Osteocyte (in vitro differentiated cells): ENCODE data around the gene ERG. TPM values are rescaled to one million over a fixed set of nuclear protein-coding genes. Genes with fewer than 3 reads are reported as not detected.

Experiments used
- DNase-seq: peaks from one replicate; pipeline ENCODE4 v3.0.0; 2021; ENCODE audit warnings: mixed read lengths; ENCODE audit not compliant: unreplicated experiment; ENCODE audit errors: extremely low spot score
- H3K27ac Mint-ChIP-seq: one replicate; pipeline ENCODE4 v1.8.0; 2021; ENCODE audit warnings: mild to moderate bottlenecking, mixed read lengths; ENCODE audit not compliant: unreplicated experiment
- H3K27me3 Mint-ChIP-seq: one replicate; pipeline ENCODE4 v1.8.0; 2021; ENCODE audit warnings: mixed read lengths; ENCODE audit not compliant: unreplicated experiment
- H3K36me3 Mint-ChIP-seq: one replicate; pipeline ENCODE4 v1.8.0; 2021; ENCODE audit warnings: mixed read lengths; ENCODE audit not compliant: unreplicated experiment
- H3K4me1 Mint-ChIP-seq: one replicate; pipeline ENCODE4 v1.8.0; 2021; ENCODE audit warnings: mixed read lengths; ENCODE audit not compliant: unreplicated experiment
- H3K4me3 Mint-ChIP-seq: one replicate; pipeline ENCODE4 v1.8.0; 2021; ENCODE audit warnings: mild to moderate bottlenecking, moderate library complexity, mixed read lengths; ENCODE audit not compliant: unreplicated experiment
- H3K9me3 Mint-ChIP-seq: one replicate; pipeline ENCODE4 v1.8.0; 2021; ENCODE audit warnings: mixed read lengths; ENCODE audit not compliant: unreplicated experiment
- CTCF ChIP-seq: fragments of 200-600 bp; sonication (generic); IDR thresholded peaks from 2 replicates; pipeline ENCODE4 v1.5.0; 2021; ENCODE audit warnings: antibody characterized with exemption, mild to moderate bottlenecking, moderate library complexity
- total RNA-seq: library from RNA; stranded (reverse); gene quantifications from 2 replicates; pipeline ENCODE4 v1.2.1, GENCODE V29; 2021

The ERG gene
- total RNA-seq, 1 donor from 2014 or later: 11.0 TPM

DNA sequence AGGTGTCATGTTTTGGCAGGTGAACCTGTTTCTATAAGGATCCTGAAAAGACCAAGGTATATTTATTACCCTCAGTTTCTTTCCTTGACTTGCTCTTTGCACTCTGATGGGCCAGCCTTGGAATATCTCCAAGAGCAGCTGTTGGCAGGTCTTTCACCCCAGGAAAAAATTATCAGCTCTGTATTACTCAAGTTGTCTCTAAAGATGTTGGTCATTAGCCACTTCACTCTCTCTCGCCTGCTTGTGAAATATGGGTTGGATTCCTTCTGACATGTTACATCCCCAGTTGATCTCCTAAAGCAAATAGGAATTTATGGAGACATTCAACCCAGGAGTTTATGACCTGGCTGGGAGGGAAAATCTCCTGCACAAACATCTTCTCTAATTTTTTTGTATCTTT, 155.5 kb downstream of the ERG start:
- no peaks in the 10 kb centered on the region for H3K27me3 Mint-ChIP-seq
- no peak overlapping the region for H3K4me3 Mint-ChIP-seq
- H3K9me3 Mint-ChIP-seq: no peaks in the 10 kb centered on the region
- TF ChIP-seq CTCF: no peak
- no peaks in the 10 kb centered on the region for H3K36me3 Mint-ChIP-seq
- H3K4me1 Mint-ChIP-seq: peaks cover 15% of the 10 kb centered on the region
- no peak for DNase-seq
- H3K27ac Mint-ChIP-seq: no peak overlapping the region

DNA sequence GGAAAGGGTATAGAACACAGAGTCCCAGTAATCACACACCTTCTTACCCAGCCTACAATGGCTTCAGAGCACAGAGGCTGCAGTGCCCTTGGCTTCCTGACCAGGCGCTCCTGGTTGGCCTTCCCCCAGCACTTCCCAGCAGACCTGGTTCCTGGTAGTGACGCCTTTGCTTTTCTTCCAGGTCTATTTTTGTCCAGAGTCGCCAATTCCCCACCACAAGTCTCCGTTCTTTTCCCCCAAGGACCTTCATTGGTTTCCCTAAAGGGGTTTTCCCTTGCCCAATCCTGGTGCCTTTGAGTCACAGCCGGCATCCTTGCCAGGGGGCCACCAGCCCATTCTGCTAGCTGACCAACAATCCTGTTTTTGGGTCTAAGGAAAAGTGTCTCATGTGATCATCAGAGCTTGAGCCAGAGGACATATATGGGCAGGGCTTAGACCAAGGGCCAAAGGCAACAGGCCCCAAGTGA, 156.7 kb downstream of the ERG start:
- Mint-ChIP-seq H3K9me3 (no peaks in the 10 kb centered on the region), H3K36me3 (no peaks in the 10 kb centered on the region), H3K4me1 (peaks cover 13% of the 10 kb centered on the region), H3K4me3 (no peak overlapping the region), H3K27me3 (no peaks in the 10 kb centered on the region), H3K27ac (no peak overlapping the region)
- TF ChIP-seq CTCF: no peak
- no peak for DNase-seq

DNA sequence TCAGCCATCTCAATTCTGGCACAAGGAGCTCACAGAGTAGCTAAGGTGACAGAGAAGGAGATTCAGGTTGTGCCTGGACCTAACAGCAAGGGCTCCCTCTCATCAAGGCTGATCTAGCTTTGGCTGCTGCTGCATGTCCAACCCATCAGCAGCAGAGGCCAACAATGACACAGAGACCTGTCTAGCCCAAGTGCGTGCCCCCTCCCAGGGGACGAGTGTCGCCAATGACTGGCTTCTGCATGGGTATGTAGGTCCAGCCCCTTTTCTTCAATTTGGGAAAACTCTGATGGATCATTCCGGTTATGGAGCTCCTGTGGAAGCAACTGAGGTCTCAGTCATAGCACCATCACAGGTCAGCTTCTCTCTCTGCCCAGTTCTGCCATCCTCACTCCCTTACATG, 158.1 kb downstream of the ERG start:
- TF ChIP-seq CTCF: no peak
- Mint-ChIP-seq H3K27ac (no peak overlapping the region), H3K27me3 (no peaks in the 10 kb centered on the region), H3K4me1 (peaks cover 17% of the 10 kb centered on the region), H3K4me3 (no peak overlapping the region), H3K9me3 (peaks cover 3% of the 10 kb centered on the region), H3K36me3 (no peaks in the 10 kb centered on the region)
- no peak for DNase-seq

GRCh38 chr21:38337793-38338192, 160.5 kb downstream of the ERG start:
- Mint-ChIP-seq H3K4me1 (peaks cover 12% of the 10 kb centered on the region), H3K9me3 (peaks cover 3% of the 10 kb centered on the region), H3K27ac (no peak overlapping the region), H3K27me3 (no peaks in the 10 kb centered on the region), H3K4me3 (no peak overlapping the region), H3K36me3 (no peaks in the 10 kb centered on the region)
- TF ChIP-seq CTCF: no peak
- DNase-seq: no peak

- Mint-ChIP-seq H3K9me3 (peaks cover 7% of the 10 kb centered on the region), H3K4me3 (no peak overlapping the region), H3K4me1 (peaks cover 12% of the 10 kb centered on the region), H3K27ac (no peak overlapping the region), H3K27me3 (no peaks in the 10 kb centered on the region), H3K36me3 (no peaks in the 10 kb centered on the region)
- DNase-seq: no peak
- no peak for TF ChIP-seq CTCF
Measured at GRCh38 chr21:38334866-38335265, 163.4 kb downstream of the ERG start.
